Stomach (tissue), 4 donors: ENCODE measurements around the gene ENAH.

ENCODE experiments used
- POLR2A ChIP-seq, 4 donors: fragments of 450-650 bp; IDR thresholded peaks; one replicate each; pipeline ENCODE4 v1.6.1; 2016; ENCODE audit warnings: antibody characterized with exemption in 4 of 4, control low read depth in 2 of 4, mild to moderate bottlenecking in 1 of 4, moderate library complexity in 1 of 4
- TF ChIP-seq, protein P1 (sequence below), 7 experiments: fragments of 450-650 bp in 4 of 7; fragments of 200-600 bp in 3 of 7; sonication (generic) in 3 of 7; IDR thresholded peaks; one replicate each; pipeline ENCODE4 v1.5.1; 2016 to 2019; ENCODE audit warnings: antibody characterized with exemption in 7 of 7, control low read depth in 2 of 7, mild to moderate bottlenecking in 1 of 7

DNA sequence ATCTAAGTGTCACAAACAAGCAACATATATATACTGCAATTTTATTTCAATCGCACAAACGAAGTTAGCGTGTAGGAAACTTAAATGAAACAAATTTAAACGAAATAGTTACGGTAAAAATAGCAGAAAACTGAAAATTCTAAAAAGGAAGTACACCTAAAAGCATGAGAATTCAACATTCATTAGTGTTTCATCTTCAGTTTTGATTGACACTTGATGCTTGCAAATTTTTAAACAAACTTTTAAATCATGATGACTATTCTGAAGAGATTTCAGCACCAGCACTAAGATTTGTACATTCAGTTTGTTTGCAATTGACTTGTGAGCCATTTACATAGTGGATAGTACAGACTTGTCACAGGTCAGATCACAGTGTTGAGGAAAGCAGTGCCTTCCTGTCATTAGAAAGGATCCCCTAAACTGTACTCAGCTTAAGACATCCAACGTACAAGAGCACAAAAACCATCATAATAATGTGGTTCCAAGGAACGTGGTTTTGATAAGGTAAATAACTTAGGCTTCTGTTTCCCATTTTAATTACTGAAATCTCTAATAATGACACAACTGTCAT is 158.0 kb downstream of the ENAH start:
- no peak for TF ChIP-seq POLR2A (IDR thresholded peaks at IDR 0.05)
- TF ChIP-seq, protein P1, sequence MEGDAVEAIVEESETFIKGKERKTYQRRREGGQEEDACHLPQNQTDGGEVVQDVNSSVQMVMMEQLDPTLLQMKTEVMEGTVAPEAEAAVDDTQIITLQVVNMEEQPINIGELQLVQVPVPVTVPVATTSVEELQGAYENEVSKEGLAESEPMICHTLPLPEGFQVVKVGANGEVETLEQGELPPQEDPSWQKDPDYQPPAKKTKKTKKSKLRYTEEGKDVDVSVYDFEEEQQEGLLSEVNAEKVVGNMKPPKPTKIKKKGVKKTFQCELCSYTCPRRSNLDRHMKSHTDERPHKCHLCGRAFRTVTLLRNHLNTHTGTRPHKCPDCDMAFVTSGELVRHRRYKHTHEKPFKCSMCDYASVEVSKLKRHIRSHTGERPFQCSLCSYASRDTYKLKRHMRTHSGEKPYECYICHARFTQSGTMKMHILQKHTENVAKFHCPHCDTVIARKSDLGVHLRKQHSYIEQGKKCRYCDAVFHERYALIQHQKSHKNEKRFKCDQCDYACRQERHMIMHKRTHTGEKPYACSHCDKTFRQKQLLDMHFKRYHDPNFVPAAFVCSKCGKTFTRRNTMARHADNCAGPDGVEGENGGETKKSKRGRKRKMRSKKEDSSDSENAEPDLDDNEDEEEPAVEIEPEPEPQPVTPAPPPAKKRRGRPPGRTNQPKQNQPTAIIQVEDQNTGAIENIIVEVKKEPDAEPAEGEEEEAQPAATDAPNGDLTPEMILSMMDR (IDR thresholded peaks at IDR 0.05) = no peak
